MM.1S (cell line): Measurements from ENCODE around the gene PLN.

ENCODE experiments used
- DNase-seq: peaks from one replicate; pipeline ENCODE4 v3.0.0-alpha.2; 2015
- H2AFZ ChIP-seq: fragments of 300-600 bp; sonication (generic); 2 replicates; pipeline ENCODE4 v1.6.0; 2016; ENCODE audit warnings: antibody characterized with exemption, low read length
- H3F3A ChIP-seq: fragments of 300-600 bp; sonication (generic); 2 replicates; pipeline ENCODE4 v1.6.1; 2016; ENCODE audit warnings: mild to moderate bottlenecking, antibody characterized with exemption, low read length, moderate library complexity, mixed read lengths; ENCODE audit not compliant: insufficient read depth
- H3K27ac ChIP-seq: fragments of 300-600 bp; sonication (generic); 2 replicates; pipeline ENCODE4 v1.5.1; 2016; ENCODE audit warnings: mild to moderate bottlenecking, low read length
- H3K27me3 ChIP-seq: fragments of 300-600 bp; sonication (generic); replicated peaks from 2 replicates; pipeline ENCODE4 v1.6.0; 2016; ENCODE audit warnings: low read length; ENCODE audit not compliant: insufficient read depth
- H3K36me3 ChIP-seq: fragments of 300-600 bp; sonication (generic); replicated peaks from 2 replicates; pipeline ENCODE4 v1.6.1; 2016; ENCODE audit warnings: mild to moderate bottlenecking, low read length, mixed read lengths; ENCODE audit not compliant: insufficient read depth
- H3K4me1 ChIP-seq: fragments of 300-600 bp; sonication (generic); 2 replicates; pipeline ENCODE4 v1.6.1; 2016; ENCODE audit warnings: low read length, mixed read lengths
- H3K4me2 ChIP-seq: fragments of 300-600 bp; sonication (generic); 2 replicates; pipeline ENCODE4 v1.6.0; 2016; ENCODE audit warnings: low read depth, low read length
- H3K4me3 ChIP-seq: fragments of 300-600 bp; sonication (generic); 2 replicates; pipeline ENCODE4 v1.5.1; 2016; ENCODE audit warnings: low read length, mixed read lengths
- H3K79me2 ChIP-seq: fragments of 300-600 bp; sonication (generic); 2 replicates; pipeline ENCODE4 v1.6.1; 2016; ENCODE audit warnings: mixed run types, low read length, mixed read lengths
- H3K9ac ChIP-seq: fragments of 300-600 bp; sonication (generic); 2 replicates; pipeline ENCODE4 v1.6.1; 2016; ENCODE audit warnings: low read length, mixed read lengths
- H3K9me2 ChIP-seq: fragments of 300-600 bp; sonication (generic); replicated peaks from 2 replicates; pipeline ENCODE4 v1.6.1; 2016; ENCODE audit warnings: mild to moderate bottlenecking, low read length, mixed read lengths; ENCODE audit not compliant: insufficient read depth
- H3K9me3 ChIP-seq: fragments of 300-600 bp; sonication (generic); replicated peaks from 2 replicates; pipeline ENCODE4 v1.6.1; 2016; ENCODE audit warnings: mild to moderate bottlenecking, low read length, mixed read lengths; ENCODE audit not compliant: insufficient read depth
- H4K20me1 ChIP-seq: fragments of 300-600 bp; sonication (generic); 2 replicates; pipeline ENCODE4 v1.6.1; 2016; ENCODE audit warnings: mild to moderate bottlenecking, low read length, moderate library complexity, mixed read lengths; ENCODE audit not compliant: insufficient read depth
- EZH2 ChIP-seq: fragments of 300-600 bp; sonication (generic); optimal IDR thresholded peaks from 2 replicates; pipeline ENCODE3; 2017; ENCODE audit warnings: low read depth, mild to moderate bottlenecking, antibody characterized with exemption, low read length, mixed read lengths
- EZH2phosphoT487 ChIP-seq: fragments of 300-600 bp; sonication (generic); IDR thresholded peaks from 2 replicates; pipeline ENCODE4 v1.6.1; 2018; ENCODE audit warnings: antibody characterized with exemption, low read length
- TF ChIP-seq, protein P1 (sequence below): fragments of 300-600 bp; sonication (generic); IDR thresholded peaks from 2 replicates; pipeline ENCODE4 v1.5.1; 2016; ENCODE audit warnings: antibody characterized with exemption, low read length, mixed read lengths

The PLN gene

DNA sequence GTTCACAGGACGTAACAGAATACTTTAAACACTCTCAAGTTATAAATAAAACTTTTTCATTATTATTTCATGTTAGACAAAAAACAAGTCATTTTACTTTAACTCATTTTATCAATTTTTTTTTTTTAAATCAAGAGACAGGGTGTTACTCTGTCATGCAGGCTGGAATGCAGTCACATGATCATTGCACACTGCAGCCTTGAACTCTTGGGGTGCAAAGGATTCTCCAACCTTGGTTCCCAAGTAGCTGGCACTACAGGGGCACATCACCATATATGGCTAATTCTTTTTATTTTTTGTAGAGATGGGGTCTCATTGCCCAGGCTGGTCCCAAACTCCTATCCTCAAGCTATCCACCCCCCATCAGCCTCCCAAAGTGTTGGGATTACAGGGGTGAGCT, 14.2 kb downstream of the PLN start:
- Histone ChIP-seq H2AFZ (no peak overlapping the region), H3K4me2 (no peak overlapping the region), H3K9me2 (no peaks in the 10 kb centered on the region), H3F3A (no peaks in the 10 kb centered on the region), H3K9ac (no peak overlapping the region), H3K79me2 (no peaks in the 10 kb centered on the region), H3K36me3 (no peaks in the 10 kb centered on the region), H3K4me1 (peaks cover 13% of the 10 kb centered on the region), H3K27ac (no peak overlapping the region), H3K9me3 (no peaks in the 10 kb centered on the region), H3K4me3 (no peak overlapping the region), H4K20me1 (no peaks in the 10 kb centered on the region), H3K27me3 (no peaks in the 10 kb centered on the region)
- TF ChIP-seq, protein P1, sequence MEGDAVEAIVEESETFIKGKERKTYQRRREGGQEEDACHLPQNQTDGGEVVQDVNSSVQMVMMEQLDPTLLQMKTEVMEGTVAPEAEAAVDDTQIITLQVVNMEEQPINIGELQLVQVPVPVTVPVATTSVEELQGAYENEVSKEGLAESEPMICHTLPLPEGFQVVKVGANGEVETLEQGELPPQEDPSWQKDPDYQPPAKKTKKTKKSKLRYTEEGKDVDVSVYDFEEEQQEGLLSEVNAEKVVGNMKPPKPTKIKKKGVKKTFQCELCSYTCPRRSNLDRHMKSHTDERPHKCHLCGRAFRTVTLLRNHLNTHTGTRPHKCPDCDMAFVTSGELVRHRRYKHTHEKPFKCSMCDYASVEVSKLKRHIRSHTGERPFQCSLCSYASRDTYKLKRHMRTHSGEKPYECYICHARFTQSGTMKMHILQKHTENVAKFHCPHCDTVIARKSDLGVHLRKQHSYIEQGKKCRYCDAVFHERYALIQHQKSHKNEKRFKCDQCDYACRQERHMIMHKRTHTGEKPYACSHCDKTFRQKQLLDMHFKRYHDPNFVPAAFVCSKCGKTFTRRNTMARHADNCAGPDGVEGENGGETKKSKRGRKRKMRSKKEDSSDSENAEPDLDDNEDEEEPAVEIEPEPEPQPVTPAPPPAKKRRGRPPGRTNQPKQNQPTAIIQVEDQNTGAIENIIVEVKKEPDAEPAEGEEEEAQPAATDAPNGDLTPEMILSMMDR, result no peak
- no peak for TF ChIP-seq EZH2phosphoT487
- TF ChIP-seq EZH2, result no peak
- DNase-seq, result no peak

DNA sequence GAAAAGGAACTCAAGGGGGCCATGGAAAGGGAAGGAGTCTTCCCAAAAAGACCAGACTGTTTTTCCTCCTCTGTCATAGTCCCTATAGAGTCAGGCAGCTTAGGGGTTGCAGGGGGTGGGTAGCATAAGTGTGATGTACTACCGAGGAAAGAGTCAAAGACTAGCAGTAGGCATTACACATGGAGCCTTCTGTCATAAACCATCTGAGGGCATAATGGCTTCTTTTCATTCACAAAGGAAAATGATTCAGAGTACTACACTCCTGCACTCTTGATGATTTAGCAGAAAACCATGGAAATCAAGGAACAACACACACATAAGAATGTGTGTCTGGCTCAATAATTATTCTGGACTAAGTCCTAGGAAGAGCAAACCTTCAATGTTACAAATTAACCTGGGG, 14.9 kb downstream of the PLN start:
- Histone ChIP-seq H3K27ac (no peak overlapping the region), H3K9me2 (no peaks in the 10 kb centered on the region)

DNA sequence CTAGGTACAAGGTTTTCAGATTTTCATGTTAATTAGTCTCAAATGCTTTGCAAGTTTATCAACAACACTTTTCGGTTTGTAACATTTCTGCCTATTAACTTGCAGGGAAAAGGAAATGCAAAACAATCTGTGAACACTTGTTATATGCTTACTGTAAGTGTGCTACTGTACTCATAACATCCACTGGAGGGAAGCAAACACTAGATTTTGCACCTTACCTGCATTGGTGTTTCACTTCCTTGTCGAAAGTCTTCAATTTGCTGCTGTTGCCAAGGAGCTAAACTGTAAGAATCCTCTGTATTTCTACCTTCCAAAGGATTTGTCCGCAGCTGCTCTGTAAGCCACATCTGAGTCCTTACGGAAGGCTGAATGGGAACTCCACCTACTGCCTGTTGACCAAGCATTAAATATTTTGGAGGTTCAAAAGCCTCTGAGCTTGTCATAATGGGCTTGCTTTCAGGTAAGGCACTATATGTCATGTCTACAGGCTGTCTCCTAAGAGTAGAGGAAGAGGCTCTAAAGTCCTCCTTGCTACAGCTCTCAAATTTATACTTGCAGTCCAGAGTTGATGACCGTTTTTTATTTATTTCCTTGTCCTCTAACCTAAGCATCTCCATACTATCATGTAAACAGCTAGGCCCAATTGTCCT, 17.3 kb downstream of the PLN start:
- no peaks in the 10 kb centered on the region for H3K27me3 ChIP-seq
- H3K4me2 ChIP-seq, result peak overlapping the region; percentile 41
- no peaks in the 10 kb centered on the region for H3K79me2 ChIP-seq
- H3K36me3 ChIP-seq, result no peaks in the 10 kb centered on the region
- no peaks in the 10 kb centered on the region for H3F3A ChIP-seq
- H3K9ac ChIP-seq, result no peak overlapping the region
- H3K9me3 ChIP-seq, result no peaks in the 10 kb centered on the region
- H3K27ac ChIP-seq, result peak overlapping the region; percentile 17; the same call in 1 of the 2 replicates
- DNase-seq, result peak; percentile 83
- H2AFZ ChIP-seq, result no peak overlapping the region
- no peaks in the 10 kb centered on the region for H4K20me1 ChIP-seq
- TF ChIP-seq EZH2phosphoT487 (no peak), EZH2 (no peak)
- TF ChIP-seq, protein P1, result peak; percentile 79
- peaks cover 8% of the 10 kb centered on the region for H3K4me1 ChIP-seq
- H3K9me2 ChIP-seq, result no peaks in the 10 kb centered on the region
- H3K4me3 ChIP-seq, result no peak overlapping the region

More for the DNA sequence above, 14.9 kb downstream of the PLN start:
- no peak for DNase-seq
- no peak overlapping the region for H3K4me2 ChIP-seq
- no peak overlapping the region for H2AFZ ChIP-seq
- no peak overlapping the region for H3K4me3 ChIP-seq
- peaks cover 13% of the 10 kb centered on the region for H3K4me1 ChIP-seq
- no peaks in the 10 kb centered on the region for H3K27me3 ChIP-seq
- TF ChIP-seq, protein P1, result no peak
- TF ChIP-seq EZH2 (no peak), EZH2phosphoT487 (no peak)
- H4K20me1 ChIP-seq, result no peaks in the 10 kb centered on the region
- H3K9ac ChIP-seq, result no peak overlapping the region
- H3K9me3 ChIP-seq, result no peaks in the 10 kb centered on the region
- H3K79me2 ChIP-seq, result no peaks in the 10 kb centered on the region
- no peaks in the 10 kb centered on the region for H3F3A ChIP-seq
- H3K36me3 ChIP-seq, result no peaks in the 10 kb centered on the region
